ENCODE data around the gene TSPO2. TPM values are rescaled to one million over a fixed set of nuclear protein-coding genes. Genes with fewer than 3 reads are reported as not detected.

Gene TSPO2
- total RNA-seq, 1 donor from 2014 or later, result not detected

DNA sequence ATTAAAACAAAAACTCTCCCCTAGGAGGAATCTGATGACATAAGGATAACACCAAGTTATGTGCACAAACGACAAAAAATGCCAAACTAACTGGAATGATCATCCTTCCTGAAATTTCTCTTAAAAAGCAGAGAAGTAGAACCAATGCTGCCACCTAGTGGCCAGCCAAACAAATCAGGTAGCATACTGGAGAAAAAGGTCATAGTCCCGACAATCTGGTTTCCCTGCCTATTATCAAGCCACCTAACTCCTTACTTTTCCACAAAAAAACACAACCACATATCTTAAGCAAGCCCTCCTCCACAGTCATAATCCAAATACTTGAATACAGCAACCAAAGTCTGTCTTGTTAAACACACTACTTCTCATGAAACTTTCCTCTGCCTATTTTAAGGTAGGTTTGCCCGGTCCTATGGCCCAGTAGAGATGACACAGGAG, 24.6 kb downstream of the TSPO2 start:
- H3K36me3 ChIP-seq, result peaks cover 13% of the 10 kb centered on the region
- H3K9me3 ChIP-seq (ENCODE audit: low read depth), result no peaks in the 10 kb centered on the region
- peaks cover 12% of the 10 kb centered on the region for H3K4me1 Mint-ChIP-seq
- H3K79me2 ChIP-seq (ENCODE audit: low read depth), result peaks cover 18% of the 10 kb centered on the region
- peaks cover 22% of the 10 kb centered on the region for H3F3A ChIP-seq (ENCODE audit: low read depth)
- H3K4me3 ChIP-seq, result no peak overlapping the region
- no peak overlapping the region for H3K4me2 ChIP-seq
- TF ChIP-seq EZH2phosphoT487 (IDR thresholded peaks at IDR 0.05), result no peak
- no peak for TF ChIP-seq EZH2 (IDR thresholded peaks at IDR 0.05)
- TF ChIP-seq, protein P1, sequence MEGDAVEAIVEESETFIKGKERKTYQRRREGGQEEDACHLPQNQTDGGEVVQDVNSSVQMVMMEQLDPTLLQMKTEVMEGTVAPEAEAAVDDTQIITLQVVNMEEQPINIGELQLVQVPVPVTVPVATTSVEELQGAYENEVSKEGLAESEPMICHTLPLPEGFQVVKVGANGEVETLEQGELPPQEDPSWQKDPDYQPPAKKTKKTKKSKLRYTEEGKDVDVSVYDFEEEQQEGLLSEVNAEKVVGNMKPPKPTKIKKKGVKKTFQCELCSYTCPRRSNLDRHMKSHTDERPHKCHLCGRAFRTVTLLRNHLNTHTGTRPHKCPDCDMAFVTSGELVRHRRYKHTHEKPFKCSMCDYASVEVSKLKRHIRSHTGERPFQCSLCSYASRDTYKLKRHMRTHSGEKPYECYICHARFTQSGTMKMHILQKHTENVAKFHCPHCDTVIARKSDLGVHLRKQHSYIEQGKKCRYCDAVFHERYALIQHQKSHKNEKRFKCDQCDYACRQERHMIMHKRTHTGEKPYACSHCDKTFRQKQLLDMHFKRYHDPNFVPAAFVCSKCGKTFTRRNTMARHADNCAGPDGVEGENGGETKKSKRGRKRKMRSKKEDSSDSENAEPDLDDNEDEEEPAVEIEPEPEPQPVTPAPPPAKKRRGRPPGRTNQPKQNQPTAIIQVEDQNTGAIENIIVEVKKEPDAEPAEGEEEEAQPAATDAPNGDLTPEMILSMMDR (IDR thresholded peaks at IDR 0.05), result peak; percentile 95
- H3K36me3 Mint-ChIP-seq, result peaks cover 14% of the 10 kb centered on the region
- no peaks in the 10 kb centered on the region for H3K27me3 Mint-ChIP-seq (ENCODE audit: insufficient read depth, low read depth)
- H3K27ac ChIP-seq, result no peak overlapping the region
- DNase-seq (ENCODE audit: low spot score), result peak; percentile 75
- no peaks in the 10 kb centered on the region for H3K27me3 ChIP-seq
- peaks cover 11% of the 10 kb centered on the region for H3K4me1 ChIP-seq
- no peak overlapping the region for H3K27ac Mint-ChIP-seq
- no peaks in the 10 kb centered on the region for H3K9me3 Mint-ChIP-seq
- H3K4me3 Mint-ChIP-seq, result no peak overlapping the region
- no peak overlapping the region for H2AFZ ChIP-seq (replicated peaks)
- H4K20me1 ChIP-seq (ENCODE audit: low read depth), result no peaks in the 10 kb centered on the region
- H3K9ac ChIP-seq, result no peak overlapping the region

DNA sequence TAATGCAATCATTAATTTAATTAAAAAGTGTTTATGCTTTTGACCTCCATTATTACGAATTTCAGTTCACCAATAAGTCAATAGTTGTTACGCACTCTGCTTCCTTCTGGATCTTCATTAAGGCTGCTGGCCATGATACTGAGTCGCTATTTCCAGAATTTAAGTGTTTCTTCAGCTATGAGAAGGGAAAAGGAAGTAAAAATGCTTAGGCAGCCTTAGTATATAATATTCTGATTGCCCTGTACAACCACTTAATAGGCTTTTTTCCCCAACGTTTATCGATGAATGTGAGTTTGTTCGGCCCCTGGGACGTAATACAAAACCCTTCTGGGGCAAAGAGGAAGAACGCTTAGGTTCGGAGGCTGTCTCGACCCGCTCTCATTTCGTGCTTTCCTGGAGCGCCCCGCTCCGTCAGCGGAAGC, 29.2 kb downstream of the TSPO2 start:
- Mint-ChIP-seq H3K4me3 (peak overlapping the region; percentile 93), H3K4me1 (peaks cover 31% of the 10 kb centered on the region), H3K27ac (peak overlapping the region; percentile 6), H3K36me3 (peaks cover 3% of the 10 kb centered on the region), H3K9me3 (no peaks in the 10 kb centered on the region), H3K27me3 (ENCODE audit: insufficient read depth, low read depth) (no peaks in the 10 kb centered on the region)
- peaks cover 44% of the 10 kb centered on the region for H3F3A ChIP-seq (ENCODE audit: low read depth)
- H3K27me3 ChIP-seq, result no peaks in the 10 kb centered on the region
- peaks cover 33% of the 10 kb centered on the region for H3K4me1 ChIP-seq
- H3K36me3 ChIP-seq, result peaks cover 9% of the 10 kb centered on the region
- H3K79me2 ChIP-seq (ENCODE audit: low read depth), result peaks cover 47% of the 10 kb centered on the region
- peak overlapping the region; percentile 96 for H3K4me3 ChIP-seq
- H4K20me1 ChIP-seq (ENCODE audit: low read depth), result peaks cover 28% of the 10 kb centered on the region
- H3K27ac ChIP-seq, result peak overlapping the region; percentile 95
- no peak for TF ChIP-seq EZH2phosphoT487 (IDR thresholded peaks at IDR 0.05)
- TF ChIP-seq, protein P1 (IDR thresholded peaks at IDR 0.05), result peak; percentile 7
- no peaks in the 10 kb centered on the region for H3K9me3 ChIP-seq (ENCODE audit: low read depth)
- peak overlapping the region; percentile 79 for H3K9ac ChIP-seq
- peak overlapping the region; percentile 86 for H3K4me2 ChIP-seq
- H2AFZ ChIP-seq (replicated peaks), result peak overlapping the region; percentile 53
- no peak for DNase-seq (ENCODE audit: low spot score)

DNA sequence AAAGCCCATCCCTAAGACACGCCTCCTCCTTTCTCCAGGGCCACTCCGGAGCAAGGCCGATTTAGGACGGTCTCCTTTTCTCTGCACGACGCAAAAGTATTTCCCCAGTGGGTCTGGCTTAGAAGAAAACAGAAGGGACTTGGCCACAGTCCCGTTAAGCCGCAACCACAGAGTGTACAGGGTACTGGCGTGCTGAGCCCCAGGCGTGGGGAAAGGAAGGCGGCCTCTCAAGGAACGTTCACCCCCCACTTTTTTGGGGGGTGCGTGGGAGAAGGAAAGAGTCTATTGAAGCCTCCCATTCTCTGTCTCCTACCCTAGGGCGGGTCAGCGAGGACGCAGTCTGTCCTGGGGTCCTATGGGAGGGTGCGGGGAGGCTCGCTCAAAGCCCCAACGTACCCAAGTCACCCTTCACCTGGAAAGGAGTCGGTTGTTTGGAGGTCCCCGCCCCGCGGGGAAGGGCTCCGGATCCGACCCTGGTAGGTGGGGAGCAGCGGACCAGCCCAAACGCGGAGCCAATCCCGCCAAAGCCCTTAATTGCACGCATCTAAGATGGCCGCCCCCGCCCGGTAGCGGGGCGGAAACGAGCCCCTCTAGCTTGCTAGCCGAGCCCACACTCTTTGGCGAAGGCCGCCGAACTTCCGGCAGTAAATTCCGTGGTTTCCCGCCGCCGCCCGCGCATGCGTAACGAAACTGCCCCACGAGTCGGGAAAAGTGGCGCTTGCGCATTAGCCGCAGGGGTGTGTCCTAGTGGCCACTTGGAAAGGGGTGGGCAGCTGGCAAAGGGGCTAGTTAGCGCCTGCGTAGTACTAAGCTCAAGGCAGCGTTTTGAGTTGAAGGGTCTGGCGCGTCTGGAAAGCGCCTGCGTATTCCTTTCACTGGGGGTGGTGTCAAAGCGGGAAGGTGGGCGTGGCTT, 29.9 kb downstream of the TSPO2 start, which contains the start of gene OARD1:
Gene OARD1 (minus strand): TSS at position 434 of the 913 bp plus-strand sequence. CDS start 722 bp downstream, outside the sequence.
- peak within 1 kb of the TSS; percentile 59 for H2AFZ ChIP-seq (replicated peaks)
- peaks cover 9% of the 10 kb centered on the region for H3K36me3 ChIP-seq
- peak within 1 kb of the TSS; percentile 92 for H3K4me2 ChIP-seq
- H3K36me3 Mint-ChIP-seq, result no peaks in the 10 kb centered on the region
- no peaks in the 10 kb centered on the region for H3K27me3 ChIP-seq
- peak within 1 kb of the TSS; percentile 96 for H3K4me3 ChIP-seq
- H4K20me1 ChIP-seq (ENCODE audit: low read depth), result peaks cover 34% of the 10 kb centered on the region
- H3K4me3 Mint-ChIP-seq, result peak within 1 kb of the TSS; percentile 93
- peaks cover 37% of the 10 kb centered on the region for H3K4me1 ChIP-seq
- peaks cover 42% of the 10 kb centered on the region for H3F3A ChIP-seq (ENCODE audit: low read depth)
- H3K4me1 Mint-ChIP-seq, result peaks cover 28% of the 10 kb centered on the region
- H3K9ac ChIP-seq, result peak within 1 kb of the TSS; percentile 92
- peak within 1 kb of the TSS; percentile 97 for H3K27ac ChIP-seq
- H3K9me3 Mint-ChIP-seq, result no peaks in the 10 kb centered on the region
- H3K9me3 ChIP-seq (ENCODE audit: low read depth), result no peaks in the 10 kb centered on the region
- H3K27ac Mint-ChIP-seq, result peak within 1 kb of the TSS; percentile 67
- H3K79me2 ChIP-seq (ENCODE audit: low read depth), result peaks cover 54% of the 10 kb centered on the region
- H3K27me3 Mint-ChIP-seq (ENCODE audit: insufficient read depth, low read depth), result no peaks in the 10 kb centered on the region
- TF ChIP-seq, protein P1 (IDR thresholded peaks at IDR 0.05), result no peak
- no peak for TF ChIP-seq EZH2phosphoT487 (IDR thresholded peaks at IDR 0.05)
- peak; percentile 99 for DNase-seq (ENCODE audit: low spot score)

All from neural progenitor cell (in vitro differentiated cells).